ENCODE results near the gene ABCF3.

Gene ABCF3

DNA sequence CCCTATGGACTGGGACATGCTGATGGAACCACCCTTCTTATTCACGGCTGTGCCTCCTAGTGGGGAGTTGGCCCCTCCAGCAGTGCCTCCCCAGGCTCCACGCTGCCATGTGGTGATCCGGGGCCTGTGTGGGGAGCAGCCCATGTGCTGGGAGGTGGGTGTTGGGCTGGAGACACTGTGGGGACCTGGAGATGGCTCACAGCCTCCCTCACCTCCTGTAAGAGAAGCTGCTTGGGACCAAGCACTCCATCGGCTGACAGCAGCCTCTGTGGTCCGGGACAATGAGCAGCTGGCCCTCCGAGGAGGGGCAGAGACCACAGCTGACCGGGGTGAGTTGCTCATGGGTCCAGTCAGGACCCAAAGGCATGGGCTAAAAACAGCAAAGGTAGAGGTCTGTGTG lies 53.7 kb downstream of the ABCF3 start:
- in situ Hi-C loops (cut with HindIII; ENCODE audit: low pct_unique_long_range_greater_than_20kb, low sequenced_read_pairs), result no loop called here
- DNase-seq (ENCODE audit: low read depth in 1 of 2, low spot score in 1 of 2), result no peak

DNA sequence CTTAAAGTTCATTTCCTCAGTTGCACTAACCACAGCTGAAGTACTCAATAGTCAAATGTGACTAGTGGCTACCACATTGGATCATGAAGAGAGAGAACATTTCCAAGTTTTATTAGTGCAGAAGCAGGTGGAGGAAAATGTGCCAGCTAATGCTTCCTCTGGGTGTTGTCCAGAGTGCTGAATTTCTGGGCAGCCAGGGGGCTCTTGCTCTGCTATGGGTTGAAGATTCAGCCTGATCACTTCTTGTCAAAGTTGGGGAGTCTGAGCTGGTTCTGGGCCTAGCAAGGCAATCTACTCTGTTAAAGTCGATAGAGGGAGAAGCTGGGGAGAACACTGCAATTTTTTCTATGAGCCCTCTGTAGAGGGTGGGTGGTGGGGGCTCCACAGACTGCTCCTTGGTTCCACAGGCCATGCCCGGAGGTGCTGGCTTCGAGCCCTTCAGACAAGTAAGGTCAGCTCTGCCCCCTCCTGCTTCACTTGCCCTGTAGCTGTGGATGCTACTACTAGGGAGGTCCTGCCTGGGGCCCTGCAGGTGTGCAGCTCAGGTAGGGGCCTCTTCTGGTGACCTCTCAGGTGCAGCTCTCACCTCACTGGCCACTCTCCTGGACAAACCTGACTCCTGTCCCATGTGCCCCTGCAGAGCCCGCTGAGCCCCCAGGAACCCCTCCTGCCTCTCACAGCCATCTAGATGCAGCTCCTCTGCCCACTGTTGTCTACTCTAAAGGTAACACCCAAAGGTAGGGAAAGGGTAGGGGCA lies 54.6 kb downstream of the ABCF3 start:
- DNase-seq (ENCODE audit: low read depth in 1 of 2, low spot score in 1 of 2), result peak; percentile 78 to 92
- TF ChIP-seq JUND (IDR thresholded peaks at IDR 0.05; ENCODE audit: low read depth), result no peak
- in situ Hi-C loops (cut with HindIII; ENCODE audit: low pct_unique_long_range_greater_than_20kb, low sequenced_read_pairs), result no loop called here

More for the DNA sequence above, 53.7 kb downstream of the ABCF3 start:
- no peak for TF ChIP-seq JUND (IDR thresholded peaks at IDR 0.05; ENCODE audit: low read depth)

GRCh38 chr3:184241141-184241446 lies 55.1 kb downstream of the ABCF3 start:
- TF ChIP-seq JUND (IDR thresholded peaks at IDR 0.05; ENCODE audit: low read depth), result no peak
- in situ Hi-C loops (cut with HindIII; ENCODE audit: low pct_unique_long_range_greater_than_20kb, low sequenced_read_pairs), result no loop called here

GRCh38 chr3:184241447-184242296 lies 55.7 kb downstream of the ABCF3 start:
- peak in 1 of 2 experiments; percentile 56 for DNase-seq (ENCODE audit: low read depth in 1 of 2, low spot score in 1 of 2)
- no peak for TF ChIP-seq JUND (IDR thresholded peaks at IDR 0.05; ENCODE audit: low read depth)
- in situ Hi-C loops (cut with HindIII; ENCODE audit: low pct_unique_long_range_greater_than_20kb, low sequenced_read_pairs), result no loop called here

More at GRCh38 chr3:184241141-184241446, 55.1 kb downstream of the ABCF3 start:
- DNase-seq (ENCODE audit: low read depth in 1 of 2, low spot score in 1 of 2), result no peak

GRCh38 chr3:184242297-184242685 lies 56.3 kb downstream of the ABCF3 start:
- DNase-seq (ENCODE audit: low read depth in 1 of 2, low spot score in 1 of 2), result no peak
- in situ Hi-C loops (cut with HindIII; ENCODE audit: low pct_unique_long_range_greater_than_20kb, low sequenced_read_pairs), result no loop called here
- TF ChIP-seq JUND (IDR thresholded peaks at IDR 0.05; ENCODE audit: low read depth), result no peak

Data from T47D (cell line).